UCSD-AML1 (cell line): ENCODE results near the gene CBX8.

Source experiments
- DNase-seq: peaks from one replicate; lab custom pipeline; 2025; ENCODE audit not compliant: unreplicated experiment; lab: John Stamatoyannopoulos, UW

The CBX8 gene

DNA sequence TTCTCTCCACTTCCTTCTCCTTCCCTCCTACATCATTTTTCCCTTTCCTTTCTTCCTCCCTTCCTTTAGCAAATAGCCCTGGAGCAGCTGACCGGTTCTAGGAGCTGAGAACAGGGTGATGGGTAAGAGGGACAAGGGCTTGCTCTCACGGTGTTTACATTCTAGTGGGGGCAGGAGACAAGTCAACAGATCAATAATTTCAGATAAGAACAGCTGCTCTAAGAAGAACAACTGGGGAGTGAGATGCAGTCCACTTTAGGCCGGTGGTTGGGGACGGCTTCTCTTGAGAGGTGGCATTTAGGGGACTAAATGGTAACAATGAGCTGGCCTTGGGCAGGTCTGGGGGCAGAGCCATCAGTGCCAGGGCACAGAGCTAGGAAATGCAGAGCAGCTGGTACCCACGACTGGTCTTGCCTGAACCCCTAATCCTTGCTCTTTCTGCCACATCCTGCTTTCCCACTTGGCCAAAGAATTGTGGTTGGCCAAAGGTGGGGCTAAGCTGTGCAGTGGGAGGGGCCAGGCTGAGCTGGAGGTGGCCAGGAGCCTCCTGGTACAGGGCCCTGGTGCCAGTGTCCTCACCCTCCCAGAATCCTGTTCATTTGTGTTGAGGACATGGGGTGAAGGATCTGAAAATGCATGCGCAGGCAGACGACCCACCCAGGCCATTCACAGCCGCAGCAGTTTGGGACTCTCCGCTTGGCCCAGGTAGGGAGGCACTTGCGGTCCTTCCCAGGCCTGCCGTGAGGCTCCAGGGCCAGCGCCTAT lies 24.6 kb upstream of the CBX8 start:
- no peak for DNase-seq

DNA sequence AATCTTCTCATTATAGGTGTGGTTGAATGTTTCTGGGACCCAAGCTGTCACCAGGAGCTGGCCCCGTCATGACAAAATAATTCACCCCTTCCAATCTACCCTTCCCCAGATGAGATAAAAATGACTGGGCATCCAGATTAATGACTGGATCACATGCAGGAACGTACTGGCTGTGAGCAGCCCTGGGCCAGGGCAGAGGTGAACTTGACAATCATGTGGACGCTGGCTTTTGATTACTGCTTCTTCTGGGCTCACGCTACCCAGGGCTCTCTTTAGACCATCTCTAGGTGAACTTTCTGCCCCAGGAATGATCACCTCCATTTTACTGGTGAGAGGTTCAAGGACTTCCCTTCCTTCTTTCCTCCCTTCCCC lies 24.1 kb upstream of the CBX8 start:
- DNase-seq: no peak

DNA sequence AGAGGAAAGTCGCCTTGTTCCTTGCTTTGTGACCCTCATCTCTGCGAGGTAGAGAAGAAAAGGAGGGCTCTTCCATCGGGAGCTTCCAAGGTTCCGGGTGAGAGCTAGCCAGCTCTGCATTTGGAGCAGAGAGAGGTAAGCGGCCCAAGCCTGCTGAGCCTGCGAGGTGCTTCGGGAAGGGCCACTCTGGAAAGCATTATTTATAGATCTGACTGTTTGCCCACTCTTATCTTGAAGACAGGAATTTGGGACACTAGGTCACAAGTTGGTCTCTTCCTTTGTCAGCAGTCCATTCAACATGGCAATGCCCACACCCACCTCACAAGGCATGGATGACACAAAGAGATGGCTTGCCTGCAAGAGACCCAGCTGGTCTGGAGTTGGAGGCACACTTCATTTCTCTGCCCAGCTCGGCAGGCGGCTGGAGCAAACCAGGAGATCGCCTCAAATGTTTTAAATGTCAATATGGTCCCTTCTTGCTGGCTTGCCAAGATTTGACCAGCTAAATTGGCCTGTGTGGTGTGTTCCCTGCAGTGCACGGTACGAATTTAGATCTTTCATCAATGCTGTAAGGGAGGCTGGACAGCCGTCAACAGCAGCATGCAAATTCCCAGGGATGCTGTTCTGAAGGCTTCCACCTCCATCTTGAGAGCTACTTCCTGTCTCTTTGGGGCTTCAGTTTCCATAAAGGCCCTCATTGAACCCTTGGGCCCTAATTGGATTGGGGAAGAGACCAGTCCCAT lies 22.8 kb upstream of the CBX8 start:
- no peak for DNase-seq

DNA sequence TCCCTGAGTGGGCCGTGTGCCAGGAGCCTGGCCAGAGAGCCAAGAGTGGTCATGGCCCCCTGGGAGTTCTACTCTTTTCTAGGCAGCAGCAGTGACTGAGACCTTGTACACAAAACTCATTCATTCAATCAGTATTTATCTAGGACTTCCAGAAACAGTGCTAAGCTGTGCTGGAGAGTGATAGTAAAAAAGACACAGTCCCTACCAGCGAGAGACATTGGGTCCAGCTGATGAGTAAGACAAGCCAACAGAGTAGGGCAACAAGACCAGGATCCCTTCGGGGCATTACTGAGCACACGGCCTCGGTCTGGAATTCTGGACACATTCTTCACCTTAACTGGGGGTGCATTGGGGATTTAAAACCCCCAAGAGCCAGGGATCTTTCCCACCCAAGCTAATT lies 22.2 kb upstream of the CBX8 start:
- DNase-seq: no peak

DNA sequence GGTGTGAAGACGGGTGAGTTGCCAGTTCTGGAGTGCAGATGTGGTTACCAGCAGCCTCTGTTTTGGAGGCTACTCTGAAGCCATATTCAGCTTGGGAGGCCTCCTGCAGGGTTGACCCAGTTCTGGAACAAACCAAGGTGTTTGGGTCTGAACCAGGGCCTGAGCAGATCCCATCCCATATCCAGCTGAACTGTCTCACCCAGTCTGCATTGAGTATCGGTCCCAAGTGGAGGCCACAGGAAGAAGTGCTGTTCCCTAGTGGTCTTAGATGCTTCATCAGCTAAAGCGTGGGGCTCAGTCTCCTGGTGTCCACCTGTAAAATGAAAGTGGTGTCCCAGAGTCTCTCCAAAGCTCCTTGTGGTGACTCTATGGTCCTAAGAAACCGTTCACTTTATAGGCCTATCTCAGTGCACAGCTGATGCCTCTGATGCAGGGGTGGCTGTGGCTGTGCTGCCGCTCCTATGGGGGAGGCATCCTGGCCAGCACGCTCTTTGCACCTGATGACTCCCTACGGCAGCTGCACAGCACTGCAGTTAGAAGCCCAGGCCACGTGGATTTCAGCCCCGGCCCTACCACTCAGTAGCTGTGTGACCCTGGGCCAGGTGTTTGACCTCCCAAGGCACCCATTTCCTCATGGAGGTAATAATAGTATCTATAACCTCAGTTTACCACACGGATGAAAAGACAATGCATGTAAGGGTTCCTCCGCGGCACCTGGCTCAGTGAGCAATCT lies 21.3 kb upstream of the CBX8 start:
- no peak for DNase-seq

DNA sequence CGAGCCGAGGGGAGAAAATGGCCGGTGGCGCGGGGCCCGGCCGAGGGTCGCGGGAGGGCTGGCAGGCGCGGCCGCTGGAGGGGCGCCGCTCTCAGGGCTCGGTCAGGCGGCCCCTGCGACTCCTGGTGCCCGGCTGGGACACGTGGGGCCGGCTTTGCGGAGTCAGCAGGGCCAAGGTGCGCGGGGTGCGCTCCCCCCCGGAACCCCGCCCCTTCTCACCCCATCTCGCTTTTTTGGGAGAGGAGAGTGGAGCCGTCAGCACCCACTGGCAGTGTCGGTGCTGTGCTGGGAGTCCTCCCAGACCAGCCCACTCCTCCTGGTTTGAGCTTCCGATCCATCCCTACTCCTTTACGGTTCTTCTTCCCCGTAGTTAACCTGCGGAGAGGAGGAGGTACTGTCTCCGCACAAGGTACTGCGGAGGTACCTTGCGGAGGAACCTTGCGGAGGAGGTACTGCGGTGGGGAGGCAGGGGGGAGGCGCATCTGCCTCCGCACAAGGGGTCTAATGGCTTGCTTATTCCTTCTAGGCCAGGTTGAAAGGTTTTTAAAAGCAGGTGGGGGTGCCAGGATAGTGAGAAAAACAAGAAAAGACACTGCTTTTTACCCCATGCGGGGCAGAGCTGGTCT lies 19.1 kb upstream of the CBX8 start:
- no peak for DNase-seq

DNA sequence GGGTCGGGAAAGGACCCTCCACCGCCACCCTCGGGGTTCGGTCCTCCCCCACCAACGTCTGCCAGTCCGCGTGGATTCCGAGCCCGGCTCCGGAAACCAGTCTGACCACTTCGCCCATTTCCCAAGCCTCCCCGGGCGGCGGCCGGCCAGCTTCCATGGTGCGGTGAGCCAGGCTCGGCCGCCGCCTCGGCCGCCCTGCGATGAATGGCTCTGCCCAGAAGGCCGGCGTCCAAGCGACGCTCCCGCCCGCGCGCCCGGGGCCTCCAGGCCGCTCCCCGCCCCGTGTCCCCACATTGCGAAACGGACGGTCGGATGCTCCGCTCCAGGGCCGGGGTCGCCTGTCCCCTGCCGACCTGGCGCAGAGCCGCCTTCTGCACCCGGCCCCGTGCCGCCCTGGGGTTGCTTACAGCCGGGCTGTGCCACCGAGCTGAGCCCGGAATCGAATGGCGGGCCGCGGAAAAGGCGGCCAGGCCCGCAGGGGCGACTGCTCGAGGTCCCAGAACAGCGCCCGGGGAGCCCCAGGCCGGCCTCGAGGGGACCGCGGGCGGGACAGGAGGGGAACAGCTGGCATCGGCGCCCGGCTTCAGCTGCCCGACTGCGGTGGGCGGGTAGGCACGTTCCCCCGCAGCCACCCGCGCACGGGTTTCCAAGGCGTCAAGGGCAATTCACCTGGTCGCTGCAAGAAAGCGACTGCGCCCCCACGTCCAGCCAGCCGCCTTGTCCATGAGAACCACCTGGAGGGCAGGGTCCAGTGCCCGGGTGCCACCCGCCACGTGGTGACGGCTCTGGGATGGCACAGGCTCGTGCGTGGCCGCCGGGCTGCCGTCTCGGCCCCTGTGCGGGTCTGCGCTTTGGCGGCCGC lies 18.3 kb upstream of the CBX8 start:
- DNase-seq: no peak

DNA sequence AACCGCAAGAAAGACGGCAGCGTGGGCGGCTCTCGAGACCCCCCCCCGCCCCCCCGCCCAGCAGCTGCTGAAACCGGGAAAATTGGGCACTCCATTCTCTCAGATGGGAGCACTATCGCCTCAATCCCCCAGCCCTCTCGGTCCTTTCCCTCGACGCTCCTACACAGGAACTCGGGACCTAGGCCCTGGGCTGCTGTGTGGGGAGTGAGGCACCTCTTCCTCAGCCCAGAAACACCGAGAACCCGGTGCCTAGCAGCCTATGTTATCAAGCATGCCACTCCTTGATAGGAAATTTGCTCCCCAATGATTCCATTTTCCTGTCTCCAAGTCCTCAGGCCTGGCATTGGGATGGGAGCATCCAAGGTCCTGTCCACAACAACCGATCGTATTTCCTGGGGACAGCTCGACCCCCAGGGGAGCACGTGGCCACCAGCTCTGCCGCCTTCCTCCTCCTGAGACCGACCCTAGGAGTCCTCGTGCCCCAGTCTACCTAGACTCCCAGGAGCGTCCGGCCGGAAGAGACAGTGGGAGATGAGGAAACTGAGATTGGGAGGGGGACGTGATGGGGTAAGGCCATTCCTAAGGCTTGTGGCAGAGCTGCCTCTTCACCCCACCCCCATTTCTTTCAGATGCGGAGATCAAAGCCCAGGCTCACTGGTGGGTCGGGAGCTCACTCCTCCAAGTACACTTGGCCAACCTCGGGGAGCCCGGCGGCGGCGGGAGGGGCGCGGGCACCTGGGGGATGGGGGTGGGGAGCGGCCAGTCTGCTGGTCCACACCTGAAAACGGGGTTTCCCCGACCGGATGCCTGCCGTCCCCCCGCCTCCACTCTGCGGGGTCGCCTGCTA lies 17.5 kb upstream of the CBX8 start:
- DNase-seq: no peak

DNA sequence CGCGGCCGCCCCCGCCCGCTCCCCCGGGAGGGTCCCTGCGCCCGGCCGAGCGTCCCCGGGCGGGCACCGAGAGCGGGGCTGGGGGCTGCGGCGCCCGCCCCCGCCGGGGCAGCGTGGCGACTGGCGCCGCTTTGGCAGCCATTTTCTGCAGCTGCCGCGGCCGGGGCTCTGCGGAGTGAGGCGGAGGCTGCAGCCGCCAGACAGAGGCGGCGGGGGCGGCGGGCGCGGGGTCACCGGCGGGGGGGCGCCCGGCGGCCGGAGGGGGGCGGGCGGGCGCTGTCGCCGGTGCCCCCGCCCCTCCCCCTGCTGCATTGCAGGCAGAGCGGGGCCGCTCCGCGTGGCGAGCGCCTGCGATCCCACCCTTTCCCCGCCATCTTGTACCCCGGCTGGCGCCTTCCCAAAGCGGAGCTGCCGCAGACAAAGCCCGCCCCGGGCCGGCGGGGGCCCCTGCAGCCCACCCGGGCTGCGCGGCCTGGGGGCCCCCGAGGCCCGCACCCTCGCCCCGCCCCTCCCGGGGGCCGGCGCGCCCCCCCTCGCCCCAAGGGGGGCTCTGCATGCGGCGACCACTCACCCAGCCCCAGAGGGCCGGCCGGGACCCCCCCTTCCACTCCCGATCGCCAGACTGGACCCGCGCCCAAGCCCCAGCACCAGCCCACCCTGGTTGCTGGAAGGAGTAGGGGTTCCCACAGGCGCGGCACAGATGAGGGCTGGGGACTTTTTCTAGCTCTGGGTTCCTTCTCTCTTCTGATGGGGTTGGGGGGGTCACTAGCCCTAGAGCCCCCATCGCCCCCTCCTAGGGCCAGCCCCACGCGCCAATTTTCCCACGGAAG lies 16.6 kb upstream of the CBX8 start:
- no peak for DNase-seq

DNA sequence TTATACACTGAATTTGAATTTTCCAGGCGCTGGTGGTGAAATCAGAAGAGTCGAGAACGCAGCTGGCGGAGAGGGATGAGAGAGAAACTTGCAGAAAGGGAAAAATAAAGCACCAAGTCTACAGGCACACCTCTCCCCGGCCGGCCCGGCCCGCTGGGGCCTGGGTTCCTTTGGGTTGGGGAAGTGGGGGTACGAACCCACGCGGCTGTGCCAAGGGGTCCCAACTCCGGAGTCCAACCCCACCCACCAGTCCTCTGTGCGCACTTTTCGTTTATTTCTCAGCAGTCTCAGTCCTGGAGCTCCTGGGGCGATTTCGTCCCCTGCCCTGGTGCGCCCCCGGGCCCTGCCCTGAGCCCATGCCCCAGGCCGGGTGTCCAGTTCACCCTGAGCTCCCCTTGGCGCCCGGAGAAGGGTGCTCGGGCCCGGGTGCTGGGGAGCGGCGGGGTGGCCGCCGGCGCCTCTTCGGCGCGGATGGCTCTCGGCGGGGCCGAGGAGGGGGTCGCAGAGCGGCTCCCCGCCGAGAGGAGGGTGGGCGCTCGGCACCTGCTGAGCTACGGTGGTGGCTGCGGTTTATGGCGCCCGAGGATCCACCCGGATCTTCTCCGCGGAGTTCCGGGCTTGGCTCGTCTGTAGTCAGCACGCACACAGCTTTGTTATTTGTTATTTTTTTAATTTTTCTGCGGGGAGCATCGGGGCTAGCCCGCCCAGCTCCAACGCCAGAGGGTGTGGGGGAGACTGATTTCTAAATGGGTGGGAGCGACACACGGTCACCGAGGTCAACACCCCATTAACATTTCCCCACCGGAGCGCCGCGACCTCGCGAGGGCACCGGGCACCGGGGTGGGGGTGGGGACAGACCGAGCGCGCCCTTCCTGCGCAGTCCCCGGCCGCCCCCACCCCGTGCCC lies 15.7 kb upstream of the CBX8 start:
- DNase-seq: no peak

DNA sequence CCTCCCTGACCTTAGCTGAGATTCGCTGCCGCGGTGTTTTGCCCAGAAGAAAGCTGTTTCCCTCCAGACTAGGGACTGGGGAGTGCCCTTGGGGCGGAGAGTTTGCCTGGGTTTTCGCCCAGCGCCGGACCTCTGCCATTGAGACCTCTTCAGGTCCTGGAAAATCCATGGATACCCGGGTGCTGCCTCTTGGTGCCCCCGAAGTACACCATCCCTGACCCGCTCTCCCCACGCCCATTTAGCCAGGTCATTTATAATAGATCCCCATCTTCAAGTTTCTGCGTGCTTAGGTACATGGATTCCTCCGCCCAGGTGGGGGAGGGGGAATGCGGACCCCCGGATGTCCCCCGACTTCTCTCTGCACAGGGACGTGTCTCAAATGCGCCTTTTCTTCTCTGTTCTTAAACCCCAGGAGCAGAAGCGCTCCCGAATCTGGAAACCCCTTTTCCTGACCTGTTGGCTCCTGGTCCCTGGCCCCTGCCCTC lies 15.0 kb upstream of the CBX8 start:
- no peak for DNase-seq

DNA sequence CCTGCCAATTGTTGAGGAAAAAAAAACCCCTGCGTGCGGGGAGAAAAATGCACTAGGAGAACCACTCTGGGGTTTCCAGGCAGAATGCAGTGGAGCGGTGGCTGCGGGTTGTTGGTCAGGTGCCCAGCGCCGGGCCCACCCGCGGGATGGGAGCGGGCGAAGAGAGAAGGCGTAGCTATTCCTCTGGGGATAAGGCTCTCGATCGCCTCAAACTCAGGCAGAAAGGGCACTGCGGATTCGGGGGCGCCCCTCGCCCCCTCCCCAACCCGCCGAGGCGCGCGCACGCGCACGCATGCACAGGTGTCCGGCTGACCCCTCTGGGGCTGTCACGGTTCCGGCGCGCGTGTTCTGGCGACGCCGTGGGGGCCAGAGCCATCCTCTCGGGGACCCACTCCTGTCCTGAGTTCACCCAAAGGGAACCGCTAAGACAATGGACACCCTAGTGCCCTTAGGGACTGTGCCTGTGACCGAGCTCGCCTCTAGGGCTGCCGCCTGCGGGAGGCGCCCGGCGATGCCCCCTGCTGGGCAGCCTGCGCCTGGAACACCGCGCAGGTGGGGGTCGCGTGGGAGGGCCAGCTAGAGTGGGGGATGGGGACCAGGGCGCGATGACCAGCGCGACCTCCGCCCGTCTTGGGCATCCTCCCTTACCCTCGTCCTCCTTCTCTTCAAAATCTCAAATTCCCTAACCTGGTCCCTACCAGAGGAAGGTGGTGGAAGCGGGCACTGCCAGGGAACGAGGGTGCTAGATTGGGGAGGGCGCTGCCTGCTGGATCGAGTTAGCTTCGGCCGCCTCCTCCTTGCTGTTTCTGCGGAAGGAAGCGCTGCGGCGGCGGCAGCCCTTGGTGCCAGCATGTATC lies 14.4 kb upstream of the CBX8 start:
- DNase-seq: peak; percentile 79

DNA sequence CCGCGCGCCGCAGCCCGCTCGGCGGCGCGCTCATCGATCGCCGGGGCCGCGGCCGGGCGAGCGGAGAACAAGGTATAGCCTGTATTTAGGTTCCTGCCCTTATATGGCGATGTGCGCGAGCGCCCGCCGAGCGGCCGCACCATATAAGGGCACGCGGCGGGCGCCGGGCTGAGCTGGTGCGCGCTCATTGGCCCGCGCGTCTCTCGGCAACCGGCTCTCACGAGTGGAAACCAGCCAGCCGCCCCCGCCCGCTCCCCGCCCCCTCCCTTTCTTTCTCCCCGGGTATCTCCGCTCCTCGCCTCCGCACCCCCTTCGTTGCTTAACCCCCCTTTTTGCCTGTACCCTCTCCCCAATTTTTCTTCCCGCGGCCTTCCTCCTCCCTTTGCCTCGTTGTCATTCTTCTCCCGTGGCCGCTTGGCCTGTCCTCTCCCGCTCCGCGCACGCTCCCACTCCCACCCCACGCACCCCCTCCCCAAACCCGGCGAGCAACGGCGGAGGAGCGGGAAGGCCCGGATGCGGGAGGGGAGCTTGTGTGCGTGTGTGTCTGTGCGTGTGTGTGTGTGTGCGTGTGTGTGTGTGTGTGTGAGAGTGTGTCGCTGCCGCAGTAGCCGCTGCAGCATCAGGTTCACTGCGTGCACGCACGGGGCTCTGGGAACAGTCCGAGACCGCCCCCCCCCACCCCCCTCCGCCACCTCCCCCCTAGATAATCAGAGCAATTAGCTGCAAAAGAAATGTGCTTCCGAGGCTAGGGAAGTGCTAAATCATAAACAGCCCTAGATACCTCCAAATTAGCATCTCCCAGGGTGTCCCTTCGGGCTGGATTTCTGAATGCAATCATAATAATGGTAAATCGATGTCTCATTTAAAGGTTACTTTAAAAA lies 13.5 kb upstream of the CBX8 start:
- peak; percentile 85 for DNase-seq

DNA sequence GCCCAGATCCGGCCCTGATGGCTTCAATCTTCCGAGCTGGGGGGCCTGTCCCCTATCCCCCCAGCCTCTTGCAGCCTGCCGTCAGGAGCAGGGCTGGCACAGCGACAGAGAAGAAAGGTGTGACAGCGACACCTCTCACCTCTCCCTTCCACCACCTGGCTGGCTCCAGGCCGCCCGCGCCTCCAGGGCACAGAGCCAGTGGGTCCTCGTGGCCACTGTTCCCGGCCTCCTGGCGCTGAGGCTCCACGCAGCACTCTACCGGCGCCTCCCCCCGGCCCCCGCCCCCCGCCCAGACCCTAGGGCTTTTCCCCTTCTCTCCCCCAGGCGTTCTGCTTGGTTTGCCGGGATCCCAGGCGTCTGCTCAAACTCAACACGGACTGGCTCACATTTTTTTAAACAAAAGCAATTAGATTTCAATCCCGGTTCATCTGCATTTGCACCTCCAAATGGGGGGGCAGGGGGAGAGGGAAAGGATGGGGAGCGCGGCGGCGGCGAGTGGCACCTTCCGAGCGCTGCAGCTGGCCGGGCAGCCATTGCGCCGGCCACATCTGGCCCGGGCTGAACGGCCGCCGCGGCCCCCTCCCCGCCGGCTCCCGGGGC lies 12.8 kb upstream of the CBX8 start:
- no peak for DNase-seq

DNA sequence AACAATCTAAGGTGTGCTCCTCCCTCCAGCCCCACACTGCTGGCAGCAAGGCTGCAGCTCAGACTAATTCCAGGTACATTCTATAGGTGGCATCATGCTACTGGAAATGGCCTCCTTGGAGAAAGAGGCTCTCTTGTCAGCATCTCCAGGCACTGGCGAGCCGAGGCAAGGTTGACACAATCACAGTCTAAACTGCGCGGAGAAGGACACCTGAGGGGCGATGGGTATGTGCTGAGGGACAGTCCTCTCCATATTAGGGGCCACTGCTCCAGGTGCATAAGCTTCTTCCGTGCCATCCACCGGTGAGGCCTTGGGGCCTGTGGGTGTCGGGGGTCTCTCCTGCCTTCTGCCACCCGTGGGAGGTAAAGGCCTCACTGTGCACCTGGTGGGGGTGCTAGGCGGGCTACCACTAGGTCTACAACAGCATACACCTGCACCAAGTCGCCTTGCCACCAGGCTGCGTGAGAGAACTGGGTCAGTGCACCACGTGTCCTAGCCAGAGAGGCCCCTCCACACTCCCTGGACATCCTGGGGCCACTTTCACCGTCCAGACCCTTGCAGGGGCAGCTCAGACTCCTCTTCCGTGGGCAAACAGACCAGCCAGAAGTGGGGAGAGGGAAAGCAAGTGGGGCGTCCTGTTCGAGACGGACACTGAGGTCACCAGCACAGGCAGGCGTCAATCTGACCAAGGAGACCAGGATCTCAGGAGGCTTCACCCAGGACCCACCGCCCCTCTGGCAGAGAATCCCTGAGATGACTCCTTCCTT lies 12.1 kb upstream of the CBX8 start:
- DNase-seq: peak; percentile 42
